Activated CD4-positive, alpha-beta T cell treated with anti-CD3 and anti-CD28 coated beads, Interleukin-2, amount 50 U/mL, for 16 hours (primary cell): ENCODE results near the gene STAT1.
A peak's percentile ranks its signal among the peaks of the same experiment; 100 is the strongest.

ENCODE experiments used
- DNase-seq: peaks from one replicate; pipeline ENCODE4 v3.0.0-alpha.2; 2020

STAT1 gene

DNA sequence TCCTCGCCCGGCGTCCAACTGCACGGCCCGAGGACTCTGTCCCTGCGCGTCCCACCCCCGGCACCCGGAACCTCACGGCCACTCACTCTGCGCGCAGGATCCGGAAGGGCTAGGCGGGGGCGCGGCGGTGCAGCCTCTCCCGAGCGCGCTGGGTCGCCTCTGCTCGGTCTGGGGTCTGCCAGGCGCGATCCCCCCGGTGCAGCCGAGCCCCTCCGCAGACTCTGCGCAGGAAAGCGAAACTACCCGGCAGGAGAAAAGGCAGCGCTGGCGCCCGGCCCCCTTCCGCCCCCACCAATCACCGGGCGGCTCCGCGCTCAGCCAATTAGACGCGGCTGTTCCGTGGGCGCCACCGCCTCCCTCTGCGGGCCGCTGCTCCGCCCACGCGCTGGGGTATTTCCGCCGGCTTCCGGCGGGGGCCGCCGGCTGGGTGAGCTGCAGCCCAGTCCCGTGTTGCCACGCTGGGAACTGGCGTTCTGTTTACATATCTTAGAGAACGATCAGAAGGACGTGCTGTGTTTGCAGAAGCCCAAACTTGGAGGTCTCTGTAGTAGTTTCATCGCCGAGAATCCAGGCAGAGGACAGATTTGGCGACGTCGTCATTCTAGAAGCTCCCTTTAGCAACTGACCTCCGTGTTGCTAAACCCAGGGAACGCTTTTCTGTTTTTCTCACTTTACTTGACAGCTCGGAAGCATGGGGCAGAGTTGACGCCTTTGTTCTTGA, at the start of gene STAT1:
Gene STAT1 (minus strand): TSS at position 240 of the 721 bp plus-strand sequence. CDS start 4,168 bp downstream, outside the sequence.
- DNase-seq, result peak; percentile 97

DNA sequence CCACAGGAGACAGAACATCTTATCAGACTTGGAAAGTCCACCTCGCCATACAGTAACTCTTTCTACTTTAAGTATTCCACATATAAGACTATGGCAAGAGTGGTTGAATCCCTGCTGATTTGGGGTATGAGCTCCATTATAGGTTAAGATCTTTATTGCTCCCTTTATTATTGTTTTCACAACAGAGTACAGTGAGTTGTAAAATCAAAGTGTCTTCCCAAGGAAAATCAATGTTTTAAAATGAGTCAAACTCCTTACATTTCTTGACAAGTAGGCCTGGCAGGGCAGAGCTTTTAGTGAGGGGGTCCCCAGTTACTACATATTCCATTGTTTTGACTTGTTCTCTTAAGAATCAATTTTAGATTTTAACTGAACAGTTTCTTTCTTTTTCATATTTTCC, 49.6 kb upstream of the STAT1 start:
- no peak for DNase-seq

- DNase-seq, result peak; percentile 66
These were observed 47.5 kb upstream of the STAT1 start for GRCh38 chr2:191061381-191061980.

- DNase-seq, result peak; percentile 72
These were observed 45.3 kb upstream of the STAT1 start for GRCh38 chr2:191059308-191059707.

GRCh38 chr2:191056228-191056627, 42.3 kb upstream of the STAT1 start:
- peak; percentile 67 for DNase-seq

DNA sequence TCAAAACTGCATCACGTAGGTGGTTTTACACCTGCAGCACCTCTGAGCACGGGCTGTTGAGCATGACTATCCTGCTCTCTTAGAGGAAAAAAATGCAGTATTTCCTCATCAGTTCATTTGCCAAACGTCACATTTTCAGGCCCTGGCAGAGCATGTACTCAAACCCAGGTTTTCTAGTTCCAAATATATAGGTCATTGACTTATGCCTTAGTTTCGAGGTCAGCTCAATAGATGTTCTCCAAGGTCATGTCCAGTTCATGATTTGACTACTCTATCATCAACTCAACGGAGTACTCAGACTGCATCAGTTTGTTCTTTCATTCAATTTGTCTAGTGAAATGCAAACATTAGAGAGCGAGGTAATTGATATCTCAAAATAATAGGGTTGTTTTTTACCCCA, 39.3 kb upstream of the STAT1 start:
- DNase-seq, result no peak

DNA sequence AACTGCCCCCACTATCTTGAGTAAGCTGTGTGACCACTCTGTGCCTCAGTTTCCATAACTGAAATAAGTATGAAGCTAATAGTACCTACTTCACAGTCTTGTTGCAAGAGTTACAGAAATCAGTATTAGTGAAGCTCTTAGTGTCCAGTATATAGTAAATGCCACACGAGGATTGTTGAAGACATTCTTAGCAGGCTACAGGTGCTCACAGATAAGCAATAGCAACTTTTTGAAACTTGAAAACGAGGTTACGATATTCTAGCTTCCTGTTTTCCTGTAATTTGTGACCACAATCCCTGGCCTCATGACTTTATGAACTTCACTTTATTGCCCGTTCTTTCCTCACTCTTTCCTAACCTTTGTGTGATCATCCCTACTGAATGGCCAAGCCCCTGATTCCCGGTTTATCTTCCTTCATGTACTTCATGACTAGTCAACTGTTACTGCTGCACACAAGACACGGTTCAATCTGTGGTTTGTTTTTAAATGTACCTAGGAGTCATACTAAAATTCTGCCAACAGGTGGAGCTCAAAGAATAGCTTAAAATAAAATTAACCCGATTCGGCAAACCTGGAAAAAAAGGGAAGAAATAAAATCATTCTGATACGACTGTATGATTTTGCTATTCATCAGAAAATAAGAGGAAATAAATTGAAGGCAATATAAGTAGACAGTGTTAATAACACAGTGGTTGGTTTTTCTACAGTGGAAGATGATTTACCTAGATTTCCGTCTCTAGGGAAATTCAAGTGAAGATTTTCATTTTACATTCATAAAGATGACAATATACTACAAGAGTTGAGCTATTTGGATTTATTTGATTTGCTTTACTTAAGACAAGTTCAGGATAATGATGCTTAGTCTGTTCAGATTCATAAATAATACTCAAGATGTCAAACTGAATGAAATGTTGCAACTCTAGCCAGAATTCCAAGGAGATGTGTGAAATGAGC, 38.1 kb upstream of the STAT1 start:
- peak; percentile 62 for DNase-seq

DNA sequence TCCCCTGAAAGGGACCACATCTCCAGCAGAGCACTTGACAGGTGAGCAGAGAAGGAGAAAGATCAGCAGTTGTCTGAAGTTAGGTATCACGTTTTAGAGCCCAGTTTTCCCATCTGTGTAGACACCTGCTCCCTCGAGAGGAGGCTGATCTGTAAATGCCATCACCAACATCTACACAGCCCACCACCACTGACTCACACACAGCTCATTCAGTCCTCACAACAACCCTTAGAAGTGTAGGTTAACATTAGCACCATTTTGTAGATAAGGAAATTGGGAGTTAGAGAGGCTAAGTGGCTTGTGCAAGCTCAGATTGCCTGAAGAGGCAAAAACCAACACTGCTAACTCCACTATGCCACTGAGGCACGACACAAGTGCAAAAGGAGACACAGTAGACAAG, 37.2 kb upstream of the STAT1 start:
- no peak for DNase-seq

- no peak for DNase-seq
These were observed 36.6 kb upstream of the STAT1 start for GRCh38 chr2:191050640-191050987.

DNA sequence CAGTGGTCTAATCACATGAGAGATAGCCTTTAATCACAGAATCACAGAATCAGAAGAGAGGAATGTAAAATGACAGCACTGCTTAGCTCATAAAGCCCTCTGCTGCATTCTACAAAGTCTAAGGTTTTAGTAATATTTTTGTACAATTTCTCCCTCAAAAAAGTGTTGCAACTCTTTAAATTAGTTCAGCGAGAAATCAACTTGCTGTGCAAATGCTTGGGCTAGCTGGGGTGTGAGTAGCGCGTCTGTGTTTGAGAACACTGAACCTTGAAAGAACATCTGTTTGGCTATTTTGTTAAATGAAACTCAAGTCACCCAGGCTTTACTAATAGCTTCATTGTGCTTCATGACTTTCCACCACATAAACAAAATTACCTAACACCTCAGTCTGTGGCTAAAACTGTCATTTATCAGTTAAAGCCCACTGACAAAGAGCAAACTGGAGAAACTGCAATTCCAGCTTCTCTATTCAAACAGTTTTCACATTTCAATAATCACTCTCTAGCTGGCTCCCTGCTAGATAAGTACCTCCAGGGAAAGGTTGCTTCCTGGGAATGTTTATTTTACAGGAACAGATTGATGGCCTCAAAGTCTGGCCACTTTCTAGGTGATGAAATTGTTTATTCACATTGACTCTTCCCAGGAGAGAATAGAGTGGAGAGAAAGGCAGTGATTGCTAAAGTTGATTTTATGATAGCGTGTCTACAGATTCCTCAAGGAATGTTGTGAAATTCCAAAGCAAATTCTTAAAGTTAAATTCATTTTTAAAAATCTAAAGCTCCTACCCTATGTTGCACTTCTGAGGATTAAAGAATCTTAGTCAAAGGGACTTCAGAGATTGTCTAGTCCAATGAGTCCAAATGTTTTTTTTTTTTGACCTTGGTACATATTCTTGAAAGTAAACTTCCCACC, 36.0 kb upstream of the STAT1 start:
- DNase-seq, result no peak

GRCh38 chr2:191048073-191048472, 34.1 kb upstream of the STAT1 start:
- DNase-seq, result no peak

GRCh38 chr2:191045141-191045540, 31.2 kb upstream of the STAT1 start:
- DNase-seq, result no peak

- DNase-seq, result no peak
These were observed 29.5 kb upstream of the STAT1 start for GRCh38 chr2:191043438-191043837.

DNA sequence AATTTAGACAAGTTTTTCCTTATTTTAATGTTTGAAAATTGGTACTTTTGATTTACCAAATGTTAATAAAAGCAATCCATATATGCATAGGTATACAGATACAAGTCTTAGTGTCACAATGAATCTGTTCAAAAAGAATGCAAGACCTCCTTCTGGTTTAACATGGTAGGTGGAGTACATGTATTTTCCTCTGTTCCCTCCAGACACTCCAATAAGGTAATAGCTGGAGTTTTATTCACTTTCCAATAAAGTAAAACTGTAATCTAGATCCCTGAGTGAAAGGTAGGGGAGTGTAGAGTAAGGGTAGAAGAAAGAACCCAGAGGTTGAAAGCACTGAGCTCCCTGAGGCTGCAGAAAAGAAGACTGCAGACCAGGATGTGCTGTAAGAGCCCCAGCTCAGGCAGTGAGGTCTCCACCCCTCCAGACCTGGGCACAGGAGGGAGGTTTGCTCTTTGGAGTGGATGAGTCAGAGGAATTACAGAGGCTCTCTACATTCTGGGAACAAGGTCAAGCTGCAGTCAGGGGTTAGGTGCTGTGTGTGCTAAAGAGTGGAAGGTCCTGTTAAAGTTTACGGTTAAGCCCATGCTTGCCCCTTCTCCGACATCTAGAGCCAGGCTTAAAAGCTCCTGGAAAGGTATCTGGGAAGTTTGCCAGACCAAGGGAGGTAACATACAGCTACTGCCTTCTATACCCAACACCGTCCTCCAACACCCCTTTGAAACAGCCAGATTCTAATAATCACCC, 27.6 kb upstream of the STAT1 start:
- DNase-seq, result no peak

- no peak for DNase-seq
These were observed 25.6 kb upstream of the STAT1 start for GRCh38 chr2:191039616-191040015.

DNA sequence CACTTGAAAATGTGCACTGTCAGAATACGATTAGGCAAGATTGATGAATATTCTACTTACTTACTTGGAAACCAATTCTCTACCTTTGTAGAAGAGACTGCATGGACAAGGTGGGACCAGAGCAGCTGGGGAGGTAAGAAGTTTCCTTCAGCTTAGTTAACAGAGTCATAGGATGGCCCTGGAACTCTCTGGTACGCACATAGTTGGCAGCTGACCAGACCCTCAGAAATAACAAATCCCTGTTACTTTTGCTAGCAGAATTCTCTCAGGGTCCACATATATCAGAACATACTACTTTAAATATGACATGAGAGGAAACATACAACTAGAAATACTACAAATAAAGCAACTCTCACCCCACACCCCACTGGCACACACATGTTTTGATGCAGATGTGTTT, 24.8 kb upstream of the STAT1 start:
- DNase-seq, result no peak

DNA sequence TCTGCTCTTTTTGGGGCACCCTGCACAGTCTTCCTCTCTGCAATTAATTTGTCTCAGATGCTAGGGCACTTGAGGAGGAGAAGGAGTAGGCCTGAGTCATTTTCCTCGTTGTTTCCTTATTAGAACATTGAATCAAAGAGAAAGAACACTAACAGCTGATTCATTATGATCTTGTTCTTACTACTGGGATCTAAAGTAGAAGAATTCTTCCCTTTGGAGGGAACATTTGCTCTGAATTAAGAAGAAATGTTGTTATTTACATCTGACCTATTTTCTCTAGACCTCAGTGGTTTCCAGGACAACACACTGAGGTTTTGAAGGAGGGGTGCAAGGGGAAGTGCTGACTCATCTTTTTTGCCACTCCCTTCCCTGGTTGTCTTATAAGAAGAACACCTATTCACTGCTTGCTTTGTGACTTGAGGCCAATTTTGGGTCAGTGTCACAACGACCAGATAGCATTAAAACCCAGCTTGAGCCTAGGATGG, 24.3 kb upstream of the STAT1 start:
- peak; percentile 81 for DNase-seq

GRCh38 chr2:191037351-191037750, 23.4 kb upstream of the STAT1 start:
- DNase-seq, result no peak

DNA sequence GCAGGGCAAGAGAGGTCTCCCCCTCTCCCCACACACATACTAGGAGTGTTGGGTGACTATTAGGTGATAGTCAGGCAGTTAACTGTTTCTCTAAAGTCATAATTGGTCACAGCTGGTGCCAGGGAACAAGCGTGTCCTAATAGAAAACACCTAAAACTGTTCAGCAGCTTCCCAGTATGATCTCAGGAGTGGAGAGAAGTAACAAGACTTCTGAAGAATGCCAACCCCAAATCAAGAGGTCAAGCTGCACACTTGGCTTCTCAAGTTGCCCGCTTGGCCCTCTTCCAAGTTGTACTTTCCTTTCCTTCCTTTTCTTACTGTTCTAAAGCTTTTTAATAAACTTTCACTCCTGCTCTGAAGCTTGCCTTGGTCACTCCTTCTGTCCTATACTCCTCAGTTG, 22.4 kb upstream of the STAT1 start:
- DNase-seq, result no peak

DNA sequence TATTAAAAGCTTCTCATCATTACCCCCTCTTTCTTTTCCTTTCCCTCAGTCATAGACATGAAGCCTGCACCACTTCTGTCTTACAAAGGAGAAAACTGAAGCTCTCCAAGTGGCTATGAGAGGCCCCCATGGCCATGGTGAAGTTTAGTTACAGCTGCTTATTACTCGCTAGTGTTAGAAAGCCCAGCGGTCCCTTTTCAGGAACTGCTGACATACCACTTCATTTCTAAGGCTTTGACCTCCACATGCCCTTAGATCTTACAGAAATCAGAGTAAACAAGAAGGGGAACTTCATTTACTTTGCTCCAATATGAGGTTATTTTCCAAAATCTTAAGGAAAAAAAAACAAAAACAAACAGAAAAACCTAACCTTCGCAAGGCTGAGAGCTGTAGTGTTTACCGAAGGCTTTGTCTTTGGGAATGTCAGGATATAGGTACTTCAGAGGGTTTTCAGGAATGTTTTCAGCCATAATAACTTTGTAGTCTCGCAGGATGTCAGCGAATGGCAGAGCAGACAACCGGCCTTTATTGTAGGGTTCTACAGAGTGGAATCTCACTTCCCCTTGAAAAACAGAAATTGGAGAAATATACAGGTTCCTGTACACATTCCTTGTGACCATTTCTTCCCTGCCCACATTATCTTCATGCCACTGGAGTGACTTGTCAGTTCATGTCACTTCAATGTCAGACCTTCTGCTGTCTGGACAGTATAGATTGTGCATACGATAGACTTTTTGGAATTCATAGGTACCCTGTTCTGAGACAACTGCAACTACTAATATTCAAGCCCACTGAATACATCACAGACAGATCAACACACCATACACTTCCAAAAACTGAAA, 18.8 kb upstream of the STAT1 start:
- no peak for DNase-seq

GRCh38 chr2:191031256-191031655, 17.3 kb upstream of the STAT1 start:
- no peak for DNase-seq
